ENCODE measurements around the gene IPO13. TPM values are rescaled to one million over a fixed set of nuclear protein-coding genes. Genes with fewer than 3 reads are reported as not detected.

The IPO13 gene
- total RNA-seq, 1 experiment from 2014 or later = 25.0 TPM

GRCh38 chr1:43951021-43951985, 4.6 kb downstream of the IPO13 start:
- no peaks in the 10 kb centered on the region for H3K9me2 ChIP-seq (ENCODE audit: insufficient read depth)
- peaks cover 14% of the 10 kb centered on the region; the same call in 1 of the 2 replicates for H3K79me2 ChIP-seq (ENCODE audit: low read depth)
- BruUV-seq (replicated peaks) = no TSS peak
- POLR2A ChIA-PET (ENCODE audit: unreplicated experiment) = no interaction called here
- peaks cover 14% of the 10 kb centered on the region for H3K4me1 ChIP-seq (replicated peaks; ENCODE audit: insufficient read depth)
- no peaks in the 10 kb centered on the region for H4K20me1 ChIP-seq (ENCODE audit: insufficient read depth)
- TF ChIP-seq, protein P1, sequence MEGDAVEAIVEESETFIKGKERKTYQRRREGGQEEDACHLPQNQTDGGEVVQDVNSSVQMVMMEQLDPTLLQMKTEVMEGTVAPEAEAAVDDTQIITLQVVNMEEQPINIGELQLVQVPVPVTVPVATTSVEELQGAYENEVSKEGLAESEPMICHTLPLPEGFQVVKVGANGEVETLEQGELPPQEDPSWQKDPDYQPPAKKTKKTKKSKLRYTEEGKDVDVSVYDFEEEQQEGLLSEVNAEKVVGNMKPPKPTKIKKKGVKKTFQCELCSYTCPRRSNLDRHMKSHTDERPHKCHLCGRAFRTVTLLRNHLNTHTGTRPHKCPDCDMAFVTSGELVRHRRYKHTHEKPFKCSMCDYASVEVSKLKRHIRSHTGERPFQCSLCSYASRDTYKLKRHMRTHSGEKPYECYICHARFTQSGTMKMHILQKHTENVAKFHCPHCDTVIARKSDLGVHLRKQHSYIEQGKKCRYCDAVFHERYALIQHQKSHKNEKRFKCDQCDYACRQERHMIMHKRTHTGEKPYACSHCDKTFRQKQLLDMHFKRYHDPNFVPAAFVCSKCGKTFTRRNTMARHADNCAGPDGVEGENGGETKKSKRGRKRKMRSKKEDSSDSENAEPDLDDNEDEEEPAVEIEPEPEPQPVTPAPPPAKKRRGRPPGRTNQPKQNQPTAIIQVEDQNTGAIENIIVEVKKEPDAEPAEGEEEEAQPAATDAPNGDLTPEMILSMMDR (conservative IDR thresholded peaks at IDR 0.05) = no peak
- TF ChIP-seq EZH2 (IDR thresholded peaks at IDR 0.05; ENCODE audit: low read depth) = no peak
- H3K4me3 ChIP-seq = no peak overlapping the region
- no peaks in the 10 kb centered on the region for H3F3A ChIP-seq (ENCODE audit: insufficient read depth, low read depth)
- H3K9me3 ChIP-seq (ENCODE audit: insufficient read depth, low read depth) = no peaks in the 10 kb centered on the region
- intact Hi-C loops (cut with micrococcal nuclease; ENCODE audit: unreplicated experiment) = no loop called here
- DNase-seq = no peak
- no peak overlapping the region for H3K27ac ChIP-seq
- no peak overlapping the region for H3K4me2 ChIP-seq
- H3K27me3 ChIP-seq (ENCODE audit: insufficient read depth, low read depth) = no peaks in the 10 kb centered on the region
- no peaks in the 10 kb centered on the region for H3K36me3 ChIP-seq (ENCODE audit: low read depth)
- no peak overlapping the region for H2AFZ ChIP-seq
- CTCF ChIA-PET = no interaction called here

DNA sequence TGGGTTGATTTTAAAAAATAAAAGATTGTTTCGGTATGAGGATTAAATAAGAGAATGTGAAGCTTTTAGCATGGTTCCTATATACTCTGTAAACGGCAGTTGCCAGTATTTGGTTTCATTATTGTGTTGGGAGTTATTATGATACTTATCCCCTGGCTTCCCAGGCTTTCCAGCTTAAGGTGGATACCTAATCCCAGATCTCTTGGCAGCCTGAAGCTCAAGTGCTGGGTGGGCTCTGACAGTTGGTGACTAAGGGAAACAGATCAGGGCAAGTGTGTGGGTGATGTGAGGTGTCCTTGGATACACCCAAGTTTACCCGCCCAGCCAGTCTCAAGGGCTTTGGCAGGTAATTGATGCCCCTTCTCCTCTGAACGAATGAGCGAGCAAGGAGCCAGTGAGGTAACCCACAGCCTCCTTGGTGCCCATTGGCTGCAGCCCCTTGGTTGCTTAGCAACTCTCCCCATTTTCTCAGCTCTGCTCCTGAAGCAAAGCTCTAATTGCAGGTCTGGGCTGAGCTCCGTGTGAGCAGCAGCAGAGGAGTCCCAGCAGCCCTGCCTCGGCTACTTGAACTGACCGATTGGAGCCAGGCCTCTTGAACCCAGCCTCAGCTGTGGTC, 6.1 kb downstream of the IPO13 start:
- TF ChIP-seq, protein P1 (conservative IDR thresholded peaks at IDR 0.05) = no peak
- TF ChIP-seq EZH2 (IDR thresholded peaks at IDR 0.05; ENCODE audit: low read depth) = no peak
- POLR2A ChIA-PET (ENCODE audit: unreplicated experiment) = interaction anchor here (0.7 kb wide), 1 partner anchor 121 kb away, joined by 3 read pairs; no protein-coding TSS in a partner anchor
- no peak overlapping the region for H3K4me3 ChIP-seq
- peaks cover 8% of the 10 kb centered on the region for H3K4me1 ChIP-seq (replicated peaks; ENCODE audit: insufficient read depth)
- no peaks in the 10 kb centered on the region for H4K20me1 ChIP-seq (ENCODE audit: insufficient read depth)
- H3K9me2 ChIP-seq (ENCODE audit: insufficient read depth) = no peaks in the 10 kb centered on the region
- H3F3A ChIP-seq (ENCODE audit: insufficient read depth, low read depth) = no peaks in the 10 kb centered on the region
- no TSS peak for BruUV-seq (replicated peaks)
- no peak for DNase-seq
- no peak overlapping the region for H3K27ac ChIP-seq
- no peaks in the 10 kb centered on the region for H3K36me3 ChIP-seq (ENCODE audit: low read depth)
- no peaks in the 10 kb centered on the region for H3K27me3 ChIP-seq (ENCODE audit: insufficient read depth, low read depth)
- no peak overlapping the region for H2AFZ ChIP-seq
- H3K79me2 ChIP-seq (ENCODE audit: low read depth) = peaks cover 8% of the 10 kb centered on the region; the same call in 1 of the 2 replicates
- CTCF ChIA-PET = interaction anchor here (0.7 kb wide), 1 partner anchor 144 kb away, joined by 3 read pairs; no protein-coding TSS in a partner anchor
- H3K4me2 ChIP-seq = no peak overlapping the region
- no peaks in the 10 kb centered on the region for H3K9me3 ChIP-seq (ENCODE audit: insufficient read depth, low read depth)
- intact Hi-C loops (cut with micrococcal nuclease; ENCODE audit: unreplicated experiment) = no loop called here

DNA sequence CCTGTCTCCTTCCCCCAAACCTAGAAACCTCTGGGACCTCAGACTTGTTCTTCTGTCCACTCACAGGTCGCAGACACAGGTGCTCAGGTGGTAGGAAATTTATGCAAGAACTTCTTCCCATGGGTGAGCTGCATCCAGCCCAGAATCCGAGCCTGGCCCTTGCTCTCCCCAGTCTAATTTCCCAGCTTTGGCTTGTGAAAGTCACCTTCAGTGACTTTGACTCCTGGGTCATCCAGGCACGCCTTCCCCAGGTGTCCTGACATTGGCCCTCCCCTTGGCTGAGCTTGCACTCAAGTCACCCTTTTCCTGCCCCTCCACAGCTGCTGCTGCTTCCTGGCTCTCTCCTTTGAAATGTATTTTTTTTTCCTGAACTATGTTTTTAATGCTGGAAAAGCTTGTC, 6.6 kb downstream of the IPO13 start:
- POLR2A ChIA-PET (ENCODE audit: unreplicated experiment) = interaction anchor here (0.7 kb wide), 1 partner anchor 120 kb away, joined by 3 read pairs; no protein-coding TSS in a partner anchor
- H3K27ac ChIP-seq = no peak overlapping the region
- no TSS peak for BruUV-seq (replicated peaks)

More for the DNA sequence above, 6.6 kb downstream of the IPO13 start:
- H3K9me2 ChIP-seq (ENCODE audit: insufficient read depth) = no peaks in the 10 kb centered on the region
- intact Hi-C loops (cut with micrococcal nuclease; ENCODE audit: unreplicated experiment) = no loop called here
- H3K4me3 ChIP-seq = no peak overlapping the region
- TF ChIP-seq, protein P1 (conservative IDR thresholded peaks at IDR 0.05) = no peak
- no peak for TF ChIP-seq EZH2 (IDR thresholded peaks at IDR 0.05; ENCODE audit: low read depth)
- peaks cover 2% of the 10 kb centered on the region; the same call in 1 of the 2 replicates for H3K79me2 ChIP-seq (ENCODE audit: low read depth)
- no peak overlapping the region for H2AFZ ChIP-seq
- CTCF ChIA-PET = interaction anchor here (0.7 kb wide), 1 partner anchor 145 kb away, joined by 3 read pairs; no protein-coding TSS in a partner anchor
- DNase-seq = no peak
- H3K4me2 ChIP-seq = no peak overlapping the region
- H3F3A ChIP-seq (ENCODE audit: insufficient read depth, low read depth) = no peaks in the 10 kb centered on the region
- peaks cover 3% of the 10 kb centered on the region; the same call in 1 of the 2 replicates for H3K4me1 ChIP-seq (replicated peaks; ENCODE audit: insufficient read depth)
- H3K36me3 ChIP-seq (ENCODE audit: low read depth) = no peaks in the 10 kb centered on the region
- H3K9me3 ChIP-seq (ENCODE audit: insufficient read depth, low read depth) = no peaks in the 10 kb centered on the region
- no peaks in the 10 kb centered on the region for H4K20me1 ChIP-seq (ENCODE audit: insufficient read depth)
- no peaks in the 10 kb centered on the region for H3K27me3 ChIP-seq (ENCODE audit: insufficient read depth, low read depth)
